Measurements from ENCODE around the gene PTPN20.

The PTPN20 gene

DNA sequence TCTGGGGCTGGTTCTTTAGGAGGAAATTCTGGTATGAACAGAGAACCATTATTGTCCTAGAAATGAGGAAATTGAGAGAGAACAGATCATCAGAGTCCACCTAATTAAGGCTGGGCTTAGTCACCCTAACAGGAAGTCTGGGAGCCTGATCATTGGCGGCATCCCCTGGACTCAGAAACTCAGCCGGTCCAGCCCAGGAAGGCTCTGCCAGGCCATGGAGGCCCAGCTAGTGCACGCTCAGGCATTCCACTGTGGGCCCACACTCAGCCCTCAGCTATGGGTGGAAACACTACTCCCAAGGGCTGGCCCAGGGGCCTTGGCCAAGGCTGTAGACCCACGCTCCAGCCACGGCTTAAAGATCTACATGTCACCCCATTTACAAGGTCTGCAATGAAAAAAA is 109.2 kb downstream of the PTPN20 start:
- DNase-seq (ENCODE audit: low read depth, low spot score): no peak

DNA sequence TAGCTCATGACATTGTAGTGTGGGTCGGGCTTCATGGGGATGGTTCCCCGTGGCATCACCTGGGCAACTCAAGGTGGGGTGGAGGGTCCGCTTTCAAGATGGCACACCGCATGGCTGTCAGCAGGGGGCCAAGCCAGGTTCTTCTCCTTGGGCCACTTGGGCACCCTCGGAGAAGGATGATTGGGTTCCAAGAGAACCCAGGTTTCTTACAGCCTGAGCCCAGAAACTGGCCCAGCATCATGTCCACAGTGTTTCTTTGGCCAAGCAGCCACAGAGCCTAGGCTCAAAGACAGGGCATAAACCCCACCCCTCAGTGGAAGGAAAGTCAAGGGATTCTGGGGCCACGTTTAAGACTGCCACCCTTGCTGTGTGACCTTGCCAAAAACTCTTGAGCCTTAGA is 110.6 kb downstream of the PTPN20 start:
- no peak for DNase-seq (ENCODE audit: low read depth, low spot score)

DNA sequence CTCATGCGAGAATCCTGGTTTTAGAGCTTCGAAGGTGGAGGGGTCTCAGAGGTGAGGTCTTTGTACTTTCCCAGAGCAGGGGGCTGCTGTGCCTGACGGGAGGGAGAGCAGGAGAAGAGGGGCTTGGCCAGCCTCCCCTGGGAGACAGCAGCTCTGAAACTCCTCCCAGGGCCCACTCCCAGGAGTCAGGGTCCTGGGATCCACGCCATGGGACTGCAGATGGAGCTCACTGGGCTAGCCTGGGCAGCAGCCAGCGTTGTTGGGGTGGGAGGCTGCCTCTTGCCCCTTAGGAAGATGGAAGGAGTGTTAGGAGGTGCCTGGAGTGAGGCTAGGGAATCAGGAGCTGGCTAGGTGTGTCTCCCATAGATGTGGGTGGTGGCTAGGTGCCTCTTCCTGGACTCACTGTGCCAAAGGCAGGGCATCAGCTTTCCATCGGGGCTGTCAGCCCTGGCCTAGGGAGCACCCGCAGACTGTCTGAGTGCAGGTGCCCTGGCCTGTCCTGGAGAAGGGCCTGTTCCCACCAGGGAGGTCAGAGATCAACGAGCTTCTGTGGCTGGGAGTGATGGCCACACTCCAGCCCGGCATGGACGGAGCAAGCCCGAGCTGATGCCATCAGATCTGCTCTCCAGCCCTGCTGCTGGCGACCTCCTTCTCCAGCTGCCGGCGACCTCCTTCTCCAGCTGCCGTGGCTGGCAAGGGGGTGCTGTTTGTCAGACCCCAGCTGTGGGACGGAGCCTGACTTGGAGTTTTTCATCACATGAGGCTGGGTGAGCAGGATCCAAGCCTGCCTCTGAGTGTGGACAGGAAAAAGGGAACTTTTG is 111.3 kb downstream of the PTPN20 start:
- DNase-seq (ENCODE audit: low read depth, low spot score): no peak

DNA sequence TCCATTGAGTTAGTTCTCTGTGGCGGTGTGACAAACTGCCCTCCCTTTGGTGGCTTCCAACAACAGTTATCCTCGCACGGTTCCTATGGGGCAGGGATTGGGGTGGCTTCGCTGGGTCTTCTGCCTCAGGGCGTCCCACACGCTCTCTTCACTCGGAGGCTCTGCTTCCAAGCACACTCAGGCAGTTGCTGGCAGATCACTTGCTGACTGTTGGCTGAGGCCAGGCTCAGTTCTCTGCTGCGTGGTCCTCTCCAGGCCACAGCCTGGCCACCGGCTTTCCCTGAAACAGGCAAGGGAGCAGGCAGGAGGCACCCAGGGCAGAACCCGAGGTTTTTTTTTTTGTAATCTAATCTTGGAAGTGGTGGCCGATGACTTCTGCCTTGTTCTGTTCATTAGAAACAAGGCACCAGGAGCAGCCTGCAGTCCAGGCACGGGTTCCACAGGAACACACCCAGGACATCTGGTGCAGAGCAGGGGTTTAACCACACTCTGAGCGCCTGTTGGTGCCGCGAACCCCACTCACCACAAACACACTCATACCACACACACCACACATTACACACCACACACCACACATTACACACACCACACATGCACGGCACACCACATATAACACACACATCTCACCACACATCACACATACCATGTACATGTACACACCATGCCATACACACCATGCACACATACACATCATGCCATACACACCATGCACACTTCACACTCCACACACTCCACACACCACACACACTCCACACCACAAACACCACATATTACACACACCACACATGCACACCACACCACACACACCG is 112.2 kb downstream of the PTPN20 start:
- DNase-seq (ENCODE audit: low read depth, low spot score): no peak

DNA sequence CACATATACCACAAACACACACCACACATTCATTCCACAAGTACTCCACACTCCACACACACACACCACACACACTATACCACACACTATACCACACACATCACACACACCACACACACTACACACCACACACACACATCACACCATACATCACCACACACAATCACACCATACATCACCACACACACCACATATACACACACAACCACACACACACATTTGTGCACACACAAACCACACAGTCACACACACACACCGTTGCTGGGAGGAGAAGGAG is 112.8 kb downstream of the PTPN20 start:
- no peak for DNase-seq (ENCODE audit: low read depth, low spot score)

DNA sequence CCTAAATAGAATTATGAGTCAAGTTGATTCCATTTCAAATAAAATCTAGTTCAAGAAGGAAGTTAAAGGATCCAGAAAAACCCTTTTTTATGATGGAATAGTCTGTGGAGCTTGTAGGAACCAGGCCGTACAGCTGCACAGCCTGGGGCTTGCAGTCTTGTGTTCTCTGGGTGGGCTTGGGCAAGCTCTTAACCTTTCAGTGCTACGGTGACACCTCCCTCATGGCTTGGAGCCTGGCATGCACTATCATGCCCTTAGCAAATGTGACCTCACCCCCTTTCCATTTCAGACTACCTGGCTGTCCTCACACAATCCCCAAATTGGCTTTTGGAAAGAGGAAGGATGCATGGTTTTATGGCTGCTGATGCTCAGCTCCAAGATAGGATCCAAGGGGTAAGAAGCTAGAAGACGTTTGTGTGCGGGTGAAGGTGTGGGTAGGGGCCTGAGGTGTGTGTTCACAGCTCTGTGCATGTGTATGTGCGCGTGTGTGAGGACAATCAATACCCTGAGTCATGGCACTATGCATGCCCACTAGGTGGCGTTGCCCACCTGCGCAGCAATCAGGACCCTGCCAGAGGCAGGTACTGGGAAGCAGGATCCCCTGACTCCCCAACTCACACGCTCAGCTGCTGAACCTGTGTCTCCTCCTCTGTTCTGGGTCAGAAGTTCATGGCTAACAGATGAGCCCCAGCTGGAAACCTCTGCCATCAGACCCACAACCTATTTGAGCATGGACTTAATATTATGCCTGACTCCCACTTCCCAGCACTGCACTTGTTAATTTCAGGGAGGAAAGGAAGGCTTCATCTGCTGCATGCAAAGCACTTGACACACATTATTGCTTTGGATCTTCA is 113.4 kb downstream of the PTPN20 start:
- DNase-seq (ENCODE audit: low read depth, low spot score): peak; percentile 37

DNA sequence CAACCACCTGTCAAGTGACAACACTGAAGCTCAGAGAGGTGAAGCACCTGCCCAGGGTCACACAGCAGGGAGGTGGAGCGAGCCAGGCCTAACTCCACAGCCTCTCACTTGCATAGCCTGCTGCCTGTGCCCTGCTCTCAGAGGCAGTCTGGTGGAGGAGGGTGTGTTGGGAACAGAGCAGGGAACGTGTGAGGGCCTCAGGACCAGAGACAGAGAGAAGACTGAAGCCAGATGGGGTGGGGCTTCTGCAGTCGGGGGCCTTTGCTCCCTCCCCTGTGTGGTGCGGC is 114.0 kb downstream of the PTPN20 start:
- no peak for DNase-seq (ENCODE audit: low read depth, low spot score)

DNA sequence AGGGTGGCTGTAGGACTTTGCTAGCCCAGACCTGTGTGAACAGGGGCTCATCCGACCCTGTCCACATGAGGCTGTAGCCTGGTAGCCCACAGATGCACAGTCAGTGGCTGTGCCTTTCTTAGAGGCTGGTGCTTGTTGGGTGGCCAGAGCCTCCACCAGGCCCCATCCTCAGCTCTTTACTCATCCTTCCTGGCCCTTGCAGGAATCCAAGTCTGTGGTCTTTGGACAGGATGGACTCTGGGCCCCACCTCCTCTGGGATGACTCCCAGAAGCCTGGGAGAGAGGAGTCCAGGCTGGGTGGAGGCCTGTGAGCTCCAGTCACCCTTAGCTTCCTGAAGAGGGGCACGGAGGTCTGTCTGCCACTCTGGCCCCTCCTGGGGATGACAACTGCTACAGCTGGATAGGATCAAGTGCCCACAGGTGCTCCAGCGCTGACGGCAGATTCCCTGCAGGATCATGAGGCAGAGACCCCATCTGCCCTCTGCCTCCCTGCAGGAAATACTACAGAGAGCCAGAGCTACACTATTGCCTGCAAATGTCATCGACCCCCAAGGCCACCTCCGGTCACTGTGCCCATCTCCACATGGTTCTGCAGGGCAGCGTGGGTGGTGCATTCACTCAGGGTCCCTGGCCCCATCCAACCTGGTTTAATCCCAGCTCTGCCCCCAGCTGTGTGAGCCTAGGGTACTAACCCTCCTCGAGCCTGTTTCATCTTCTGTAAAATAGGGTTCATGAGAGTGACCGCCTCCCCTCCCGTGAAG is 114.5 kb downstream of the PTPN20 start:
- no peak for DNase-seq (ENCODE audit: low read depth, low spot score)

DNA sequence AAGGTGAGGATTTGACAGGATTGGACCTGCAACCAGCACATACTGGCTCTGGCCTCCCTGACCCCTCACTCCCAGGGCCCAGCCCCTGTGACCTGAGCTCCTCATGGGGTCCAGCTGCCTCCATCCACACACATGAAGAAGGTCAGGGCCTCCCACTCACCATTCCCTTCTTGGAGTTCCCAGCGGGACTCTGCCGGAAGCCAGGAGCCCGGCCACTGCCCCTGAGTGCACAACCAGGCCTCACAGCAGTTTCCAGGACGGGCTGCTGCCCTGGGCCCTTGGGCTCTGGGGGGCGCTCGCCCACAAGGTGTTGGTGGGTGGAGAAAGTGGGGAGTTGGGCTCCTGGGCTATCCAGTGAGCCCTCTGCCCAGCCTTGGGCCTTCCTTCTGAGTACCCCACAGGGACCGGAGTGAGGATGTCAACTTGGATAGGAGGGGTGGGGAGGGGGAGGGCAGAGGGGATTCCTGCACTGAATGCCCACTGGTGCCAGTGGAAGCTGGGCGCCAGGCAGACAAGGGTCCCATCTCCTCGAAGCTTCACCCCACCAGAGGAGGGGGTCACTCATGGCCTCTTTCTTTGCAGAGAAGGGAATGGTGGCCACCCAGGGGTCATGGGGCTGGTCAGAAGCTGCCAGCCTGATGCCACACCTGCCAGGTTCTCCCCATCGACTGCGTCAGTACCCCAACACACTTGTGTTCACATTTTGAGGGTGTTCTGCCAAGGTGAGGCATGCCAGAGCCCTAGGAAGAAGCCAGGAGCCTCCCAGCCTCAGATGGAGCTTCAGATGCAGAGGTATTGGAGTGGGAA is 115.3 kb downstream of the PTPN20 start:
- no peak for DNase-seq (ENCODE audit: low read depth, low spot score)

DNA sequence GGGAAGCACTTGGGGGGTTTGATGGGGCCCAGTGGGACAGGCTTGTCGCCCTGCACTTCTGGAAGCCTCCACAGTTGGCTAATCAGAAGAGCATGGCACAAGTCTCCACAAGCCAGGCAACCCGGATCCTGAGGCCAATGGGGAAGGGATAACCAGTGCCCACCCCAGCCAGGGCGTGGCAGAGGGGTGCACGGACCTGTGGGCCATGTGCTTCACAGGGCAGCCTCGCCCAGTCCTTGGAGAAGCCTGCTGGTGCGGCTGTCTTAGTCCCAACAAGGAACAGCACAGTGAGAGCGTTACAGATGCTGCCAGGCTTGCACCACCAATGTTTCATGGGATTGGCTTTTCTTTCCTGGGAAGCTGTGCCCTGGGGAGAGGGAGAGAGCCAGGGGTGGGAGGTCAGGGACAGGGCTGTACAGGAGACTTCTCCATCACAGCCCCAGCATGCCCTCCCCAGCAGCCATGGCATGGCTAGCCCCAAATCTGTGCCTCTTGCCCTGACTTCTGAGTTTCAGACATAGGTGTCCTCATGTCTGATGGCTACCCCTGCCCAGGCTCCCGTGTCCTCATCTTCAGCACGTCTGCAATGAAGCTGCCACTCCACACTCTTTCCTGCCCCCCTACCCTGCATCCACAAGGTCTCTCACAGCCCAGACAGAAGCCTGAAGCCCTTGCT is 116.0 kb downstream of the PTPN20 start:
- no peak for DNase-seq (ENCODE audit: low read depth, low spot score)

DNA sequence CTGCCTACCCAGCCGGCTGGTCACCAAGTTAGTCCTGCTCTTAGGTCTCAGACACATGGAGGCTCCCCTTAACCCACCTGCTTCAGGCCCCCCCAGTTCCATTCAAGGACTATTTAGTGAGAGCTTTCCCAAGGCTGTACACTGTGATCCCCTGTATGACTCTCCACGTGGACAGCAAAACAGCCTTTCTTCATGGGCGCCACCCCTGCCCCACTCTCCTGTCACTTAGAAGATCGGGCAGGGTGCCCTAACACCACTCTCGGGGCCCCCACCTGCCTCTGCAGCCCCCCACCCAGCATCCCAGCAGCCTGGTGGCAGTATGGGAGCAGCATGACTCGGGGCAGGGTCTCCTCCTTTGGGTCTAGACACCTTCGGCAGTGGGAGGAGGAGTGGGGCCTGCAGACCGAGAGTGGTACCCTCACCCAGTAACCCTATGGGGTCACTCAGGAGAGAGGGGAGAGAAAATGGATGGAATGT is 116.6 kb downstream of the PTPN20 start:
- no peak for DNase-seq (ENCODE audit: low read depth, low spot score)

DNA sequence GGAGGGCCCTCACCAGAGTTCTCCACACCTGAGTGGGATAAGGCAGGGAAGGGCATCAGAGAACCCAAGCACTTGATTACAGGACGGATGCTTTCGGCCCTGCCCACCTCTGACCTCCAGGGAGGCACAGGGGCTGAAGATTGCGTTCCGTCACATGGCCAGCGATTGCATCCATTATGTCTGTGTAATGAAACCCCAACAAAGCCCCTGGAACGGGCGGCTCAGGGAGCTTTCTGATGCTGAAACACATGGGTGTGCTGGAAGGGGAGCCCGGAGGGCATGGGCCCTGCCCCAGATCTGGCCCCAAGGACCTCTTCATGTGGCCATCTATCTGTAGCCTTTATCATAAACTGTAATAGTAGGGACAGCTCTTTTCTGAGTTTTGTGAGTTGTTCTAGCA is 117.2 kb downstream of the PTPN20 start:
- no peak for DNase-seq (ENCODE audit: low read depth, low spot score)

DNA sequence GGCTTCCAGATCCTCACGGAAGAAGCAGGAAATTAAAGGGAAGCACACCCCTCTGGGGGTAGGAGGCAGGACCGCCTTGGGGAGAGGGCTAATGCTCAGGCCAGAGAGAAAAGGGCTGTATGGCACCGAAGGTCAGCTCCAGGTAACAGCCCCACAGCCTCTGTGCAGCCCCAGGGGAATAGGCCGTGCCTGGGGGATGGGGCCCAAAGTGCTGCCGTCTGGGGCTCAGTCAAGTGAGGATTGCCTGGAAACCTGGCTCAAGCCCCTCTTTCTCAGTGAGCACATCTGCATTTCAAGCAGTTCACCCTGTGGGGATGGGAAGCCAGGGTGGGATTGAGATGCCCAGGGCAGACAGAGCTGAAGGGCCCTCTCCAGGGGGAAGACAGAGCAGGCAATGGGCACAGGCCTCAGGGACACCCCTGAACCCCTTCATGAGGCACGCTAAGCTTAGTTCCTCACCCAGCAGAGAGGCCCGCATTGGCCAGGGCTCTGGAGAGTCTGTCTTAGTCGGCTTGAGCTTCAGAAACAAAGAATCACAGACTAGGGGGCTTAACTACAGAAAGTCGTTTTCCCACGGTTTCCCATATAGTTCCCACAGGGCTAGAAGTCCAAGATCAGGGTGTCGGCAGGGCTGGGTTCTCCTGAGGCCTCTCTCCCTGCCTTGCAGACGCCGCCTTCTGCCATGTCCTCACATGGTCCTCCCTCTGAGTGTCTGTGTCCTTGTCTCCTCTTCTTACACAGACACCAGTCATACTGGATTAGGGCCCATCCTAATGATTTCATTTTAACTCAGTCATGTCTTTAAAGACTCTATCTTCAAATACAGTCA is 118.2 kb downstream of the PTPN20 start:
- DNase-seq (ENCODE audit: low read depth, low spot score): no peak

DNA sequence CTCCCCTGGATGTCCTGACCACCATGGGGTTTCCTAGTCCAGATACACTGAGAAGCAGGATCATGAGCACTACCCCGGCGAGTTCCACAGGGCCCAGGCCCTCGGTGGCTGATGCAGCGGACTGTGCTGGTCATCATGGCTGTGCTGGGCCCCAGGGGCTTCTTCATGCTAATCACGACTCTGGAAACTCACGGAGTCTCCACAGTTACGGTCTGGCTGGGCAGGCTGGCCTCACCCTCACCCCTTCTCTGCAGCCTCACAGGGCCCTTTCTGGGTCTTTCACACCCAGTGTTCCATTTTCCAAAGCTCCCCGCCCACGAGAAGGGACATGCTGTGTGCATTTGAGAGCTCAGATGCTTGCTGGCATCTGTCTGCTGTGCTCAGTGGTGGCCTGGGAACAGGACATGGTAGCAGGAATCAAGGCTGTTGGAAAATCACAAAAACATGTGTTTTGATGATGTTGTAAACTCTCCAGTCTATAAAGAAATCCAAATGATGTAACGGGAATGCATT is 119.0 kb downstream of the PTPN20 start:
- DNase-seq (ENCODE audit: low read depth, low spot score): no peak

DNA sequence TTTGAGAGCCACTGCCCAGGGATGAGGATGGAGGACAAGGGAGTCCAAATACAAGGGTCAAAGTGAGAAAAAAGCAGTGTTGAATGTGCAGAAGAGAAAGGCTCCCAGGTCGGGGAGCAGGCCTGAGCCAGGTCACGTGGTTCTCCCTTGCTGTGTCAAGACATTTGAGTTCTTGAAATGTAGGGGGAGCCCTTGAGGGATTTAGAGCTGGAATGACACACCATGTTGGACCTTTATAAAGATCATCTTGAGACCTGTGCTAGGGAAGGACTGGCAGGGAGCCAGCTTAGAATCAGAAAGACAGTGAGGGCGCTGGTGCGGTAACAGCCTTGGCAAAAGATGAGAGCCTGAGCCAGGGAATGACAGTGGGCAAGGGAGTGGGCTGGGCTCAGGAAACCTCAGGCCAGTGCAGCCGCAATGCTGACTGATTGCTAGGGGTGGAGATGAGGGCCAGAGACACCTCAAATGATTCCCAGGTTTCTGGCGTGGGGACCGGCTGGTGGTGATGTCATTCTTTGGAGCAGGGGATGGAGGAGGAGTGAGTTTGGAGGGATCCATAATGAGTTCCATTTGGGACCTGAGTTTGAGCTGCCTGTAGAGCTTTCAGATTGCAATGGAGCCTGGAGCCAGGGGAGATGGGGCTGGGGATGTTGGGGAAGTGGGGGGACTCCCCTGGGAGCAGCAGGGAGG is 120.1 kb downstream of the PTPN20 start:
- no peak for DNase-seq (ENCODE audit: low read depth, low spot score)

DNA sequence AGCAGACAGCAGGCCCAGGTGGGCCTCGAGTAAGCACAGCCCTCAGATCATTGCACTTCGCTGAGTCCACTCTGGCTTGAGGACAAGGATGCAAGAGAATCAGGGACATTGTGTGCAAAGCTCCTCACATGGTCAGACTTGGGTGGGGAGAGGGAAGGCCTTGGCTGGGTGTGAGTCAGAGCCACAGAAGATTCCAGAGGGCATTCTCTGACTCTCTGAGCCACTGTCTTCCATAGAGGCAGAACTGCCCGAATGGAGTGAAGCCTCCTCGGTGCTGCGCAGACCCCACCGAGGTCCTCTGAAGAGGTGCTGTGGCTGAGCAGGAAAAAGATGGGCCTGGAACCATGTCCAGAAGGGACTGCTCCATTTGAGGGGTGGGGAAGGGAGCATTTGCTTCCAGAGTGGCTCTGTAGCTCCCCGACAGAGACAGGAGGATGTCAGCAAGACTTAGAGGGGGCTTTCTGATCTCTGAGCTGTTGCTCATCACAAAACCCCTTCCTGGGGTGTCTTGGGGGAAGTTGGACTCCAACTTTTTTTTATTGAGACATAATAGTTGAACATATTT is 120.8 kb downstream of the PTPN20 start:
- no peak for DNase-seq (ENCODE audit: low read depth, low spot score)

DNA sequence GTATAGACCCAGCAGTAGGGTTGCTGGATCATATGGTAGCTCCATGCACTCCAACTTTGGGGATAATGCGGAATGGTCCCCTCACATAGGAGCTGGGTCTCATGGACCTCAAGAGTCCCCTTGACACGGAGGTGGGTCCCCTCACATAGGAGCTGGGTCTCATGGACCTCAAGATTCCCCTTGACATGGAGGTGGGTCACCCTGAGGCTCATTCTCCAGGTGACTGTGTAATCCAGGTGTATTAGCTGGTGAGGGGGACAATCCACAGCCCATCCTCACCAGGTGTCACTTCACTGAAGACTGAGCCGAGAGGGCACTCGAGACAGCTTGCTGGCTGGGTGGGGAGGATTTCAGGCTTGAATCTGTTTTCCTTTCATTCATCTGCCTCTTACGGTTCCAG is 121.9 kb downstream of the PTPN20 start:
- DNase-seq (ENCODE audit: low read depth, low spot score): no peak

DNA sequence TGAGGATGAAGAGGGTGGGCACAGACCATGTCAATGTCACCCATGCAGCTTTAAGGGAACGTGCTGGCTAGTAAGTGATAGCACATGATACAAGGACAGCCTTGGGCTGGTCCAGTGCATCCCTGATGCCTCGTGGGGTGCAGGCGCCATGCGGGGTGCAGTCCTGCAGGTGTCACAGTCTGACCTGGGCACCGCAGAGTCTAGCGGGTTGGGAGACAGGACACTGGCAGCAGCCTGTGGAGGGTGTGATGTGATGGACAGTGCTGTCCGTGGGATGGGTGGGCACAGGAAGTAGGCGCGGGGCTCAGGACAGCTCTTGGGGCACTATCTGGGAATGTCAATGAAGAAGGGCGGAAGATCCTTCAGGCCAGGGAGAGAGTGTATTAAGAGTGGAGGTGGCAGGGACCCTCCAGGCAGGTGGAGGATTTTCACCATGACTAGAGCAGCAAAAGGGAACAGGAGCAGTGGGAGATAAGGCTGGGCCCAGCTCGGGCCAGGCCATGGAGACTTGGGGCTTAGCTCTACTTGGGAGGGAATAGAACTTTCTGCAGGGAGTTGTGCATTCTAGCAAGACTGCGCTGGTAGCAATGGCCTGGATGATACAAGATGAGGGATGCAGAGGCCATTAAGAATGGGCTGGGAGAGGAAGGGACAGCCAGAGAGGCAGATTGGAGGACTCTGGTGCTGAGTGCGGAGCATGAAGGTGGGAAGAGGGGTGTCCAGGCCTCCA is 122.5 kb downstream of the PTPN20 start:
- no peak for DNase-seq (ENCODE audit: low read depth, low spot score)
